Spleen (tissue), 11 donors: ENCODE results near the gene RC3H2. TPM values are rescaled to one million over a fixed set of nuclear protein-coding genes. Genes with fewer than 3 reads are reported as not detected.
"Not testable (repeated sequence)": the region's sequence is repeated elsewhere in the genome, so short reads cannot be mapped to it uniquely, and the experiment has no call there.

Experiments used
- DNase-seq: peaks from one replicate; pipeline ENCODE4 v3.0.0-alpha.2; 2020
- H3K27ac ChIP-seq, 8 donors: fragments of 200-600 bp; sonication (generic) in 7 of 8; 1 replicate in 4 of 8; 2 replicates in 4 of 8; pipeline versions ENCODE4 v1.5.0 to v1.8.0; 2016 to 2021; ENCODE audit warnings: inconsistent platforms in 4 of 8, mild to moderate bottlenecking in 4 of 8, moderate library complexity in 1 of 8
- H3K27me3 ChIP-seq, 7 donors: fragments of 200-600 bp; sonication (generic) in 6 of 7; replicated peaks in 1 of 7; 1 replicate in 4 of 7; 2 replicates in 3 of 7; pipeline versions ENCODE4 v1.5.0 to v1.8.0; 2016 to 2021; ENCODE audit warnings: inconsistent platforms in 3 of 7, mild to moderate bottlenecking in 1 of 7
- H3K36me3 ChIP-seq, 6 donors: fragments of 200-600 bp; sonication (generic) in 5 of 6; 1 replicate in 4 of 6; 2 replicates in 2 of 6; pipeline versions ENCODE4 v1.5.0 to v1.8.0; 2016 to 2021; ENCODE audit warnings: inconsistent platforms in 2 of 6
- H3K4me1 ChIP-seq, 6 donors: fragments of 200-600 bp; sonication (generic) in 5 of 6; 1 replicate in 3 of 6; 2 replicates in 3 of 6; pipeline versions ENCODE4 v1.5.0 to v1.8.0; 2016 to 2021; ENCODE audit warnings: inconsistent platforms in 3 of 6
- H3K4me3 ChIP-seq, 8 donors: fragments of 200-600 bp; sonication (generic) in 7 of 8; 1 replicate in 4 of 8; 2 replicates in 4 of 8; pipeline versions ENCODE4 v1.5.0 to v1.8.0; 2016 to 2021; ENCODE audit warnings: inconsistent platforms in 4 of 8, mild to moderate bottlenecking in 4 of 8, moderate library complexity in 2 of 8
- H3K9me3 ChIP-seq, 8 donors: fragments of 200-600 bp; sonication (generic) in 7 of 8; 1 replicate in 4 of 8; 2 replicates in 4 of 8; pipeline versions ENCODE4 v1.5.0 to v1.8.0; 2016 to 2021; ENCODE audit warnings: inconsistent platforms in 4 of 8
- CTCF ChIP-seq, 11 experiments: fragments of 200-600 bp in 7 of 11; fragments of 450-650 bp in 4 of 11; sonication (generic) in 4 of 11; IDR thresholded peaks in 8 of 11; conservative IDR thresholded peaks in 3 of 11; 1 replicate in 7 of 11; 2 replicates in 4 of 11; pipeline versions ENCODE4 v1.4.0 to v1.8.0; 2016 to 2021; ENCODE audit warnings: antibody characterized with exemption in 11 of 11, inconsistent platforms in 4 of 11, mild to moderate bottlenecking in 1 of 11
- POLR2A ChIP-seq, 3 donors: fragments of 450-650 bp; IDR thresholded peaks; one replicate each; pipeline ENCODE4 v1.5.1; 2017; ENCODE audit warnings: antibody characterized with exemption in 3 of 3, mild to moderate bottlenecking in 1 of 3
- POLR2AphosphoS5 ChIP-seq, 3 donors: sonication (generic); formaldehyde crosslinking; IDR thresholded peaks; one replicate each; pipeline ENCODE4 v1.5.1; 2017; ENCODE audit warnings: antibody characterized with exemption in 3 of 3
- WGBS, 5 donors: extraction: QIAGEN DNeasy Blood & Tissue Kit in 3 of 5; methylation state at CpG; one replicate each; pipeline versions ENCODE4 v1.1.5 to v1.1.7; 2013 to 2018; 5-methylcytosine and 5-hydroxymethylcytosine counted together
- intact Hi-C: fragments of 100-400 bp; cut with DNase I; formaldehyde crosslinking; loops from one replicate; pipeline ENCODE4 v1.15.0; 2023; ENCODE audit warnings: low total_unique reads
- polyA plus RNA-seq, 3 donors: library from polyadenylated mRNA; stranded (reverse); fragments of 200-250 nt; gene quantifications; one replicate each; pipeline ENCODE4 v1.2.1, GENCODE V29; 2013
- total RNA-seq, 7 donors: library from RNA; depleted of rRNA in 3 of 7; stranded (reverse); fragments of >200 nt in 3 of 7; fragmentation: NEBNext Ultra II Directional in 4 of 7; extraction: Animal tissue kit (Norgen Biotek cat#: 25700) in 4 of 7; gene quantifications; one replicate each; pipeline versions ENCODE4 v1.1.0 to v1.2.1, GENCODE V29; 2016 to 2021
- donor health status: healthy with polysubstance abuse.
- donor health status: DM: no; HTN: no; CAD: no; lungs with moderate emphysema.
- donor health status: DM: no; HTN: no; CAD: no.
- donor health status: Bipolar disorder and iron deficiency.
- donor health status: healthy.
- donor health status: DM: no; HTN: no; CAD: no.
- donor health status: DM: yes; HTN: yes; CAD: no.

RC3H2 gene
- total and polyA plus RNA-seq, 10 donors: 8.3 to 78.7 (median 59.4) TPM

GRCh38 chr9:122912964-122913673 lies 8.0 kb upstream of the RC3H2 start, which contains the start of gene ZBTB6:
Gene ZBTB6, minus strand, starts transcription at chr9:122913323. Its CDS starts 1,251 bp downstream, at chr9:122912072.
- H3K4me3 ChIP-seq: peak within 1 kb of the TSS; percentile 61 to 98 (median 76)
- peak within 1 kb of the TSS; percentile 79 to 93 (median 86) for H3K27ac ChIP-seq
- no peaks in the 10 kb centered on the region for H3K27me3 ChIP-seq
- no peaks in the 10 kb centered on the region for H3K9me3 ChIP-seq
- WGBS, 5 donors: 0% methylated on average over 31 to 35 of the region's 35 CpGs
- TF ChIP-seq POLR2AphosphoS5 (IDR thresholded peaks at IDR 0.05): peak; percentile 76 to 85 (median 78)
- no peak for TF ChIP-seq POLR2A (IDR thresholded peaks at IDR 0.05)
- peak in 1 of 11 experiments; percentile 16 for TF ChIP-seq CTCF (IDR thresholded peaks at IDR 0.05 in 8 of 11, conservative IDR thresholded peaks at IDR 0.05 in 3 of 11)
- peaks cover 10 to 35% (median 20%) of the 10 kb centered on the region in 6 donors for H3K4me1 ChIP-seq
- DNase-seq: peak; percentile 91
- H3K36me3 ChIP-seq: peaks cover 0 to 41% (median 23%) of the 10 kb centered on the region in 6 donors
- intact Hi-C loops: no loop called here

- no peak for DNase-seq
- 2 to 4% (median 3%) methylated on average over 9 of the region's 9 CpGs for WGBS, 5 donors
- intact Hi-C loops: no loop called here
- peak overlapping the region; percentile 61 to 98 (median 76) for H3K4me3 ChIP-seq
- H3K9me3 ChIP-seq: no peaks in the 10 kb centered on the region
- TF ChIP-seq CTCF (IDR thresholded peaks at IDR 0.05 in 8 of 11, conservative IDR thresholded peaks at IDR 0.05 in 3 of 11) (no peak), POLR2AphosphoS5 (IDR thresholded peaks at IDR 0.05) (no peak), POLR2A (IDR thresholded peaks at IDR 0.05) (no peak)
- H3K27ac ChIP-seq: peak overlapping the region; percentile 79 to 93 (median 86)
- peaks cover 0 to 40% (median 26%) of the 10 kb centered on the region in 6 donors for H3K36me3 ChIP-seq
- no peaks in the 10 kb centered on the region for H3K27me3 ChIP-seq
- peaks cover 10 to 35% (median 20%) of the 10 kb centered on the region in 6 donors for H3K4me1 ChIP-seq
Measured at GRCh38 chr9:122912671-122912963, 7.5 kb upstream of the RC3H2 start.

GRCh38 chr9:122906122-122906521 lies 963 bp upstream of the RC3H2 start:
- H3K4me3 ChIP-seq, H3K27me3 ChIP-seq, intact Hi-C loops, H3K9me3 ChIP-seq: not testable (repeated sequence)
- 93 to 98% (median 97%) methylated on average over 16 of the region's 16 CpGs for WGBS, 5 donors
- DNase-seq: peak; percentile 78
- Histone ChIP-seq H3K27ac (peak overlapping the region in 1 of 8 donors; percentile 92), H3K4me1 (peaks cover 25 to 55% (median 34%) of the 10 kb centered on the region in 6 donors), H3K36me3 (peaks cover 0 to 35% (median 19%) of the 10 kb centered on the region in 6 donors)

GRCh38 chr9:122904466-122904822 lies 715 bp downstream of the RC3H2 start:
- TF ChIP-seq POLR2AphosphoS5 (IDR thresholded peaks at IDR 0.05): no peak
- no peak for TF ChIP-seq CTCF (IDR thresholded peaks at IDR 0.05 in 8 of 11, conservative IDR thresholded peaks at IDR 0.05 in 3 of 11)
- no peak for TF ChIP-seq POLR2A (IDR thresholded peaks at IDR 0.05)
- DNase-seq: no peak

More at GRCh38 chr9:122904466-122904822, 715 bp downstream of the RC3H2 start:
- peaks cover 0 to 18% (median 7%) of the 10 kb centered on the region in 6 donors for H3K36me3 ChIP-seq
- intact Hi-C loops: no loop called here
- peak overlapping the region; percentile 62 to 93 (median 84) for H3K4me3 ChIP-seq
- peaks cover 25 to 61% (median 49%) of the 10 kb centered on the region in 6 donors for H3K4me1 ChIP-seq
- peak overlapping the region; percentile 92 to 98 (median 96) for H3K27ac ChIP-seq
- no peaks in the 10 kb centered on the region for H3K27me3 ChIP-seq
- 0 to 1% (median 0%) methylated on average over 7 to 8 of the region's 8 CpGs for WGBS, 5 donors
- H3K9me3 ChIP-seq: no peaks in the 10 kb centered on the region
